GM12801 (cell line): Measurements from ENCODE around the gene EIF2D.

Source experiments
- CTCF ChIP-seq: IDR thresholded peaks from one replicate; pipeline ENCODE4 v1.5.1; 2011; ENCODE audit warnings: control low read depth; ENCODE audit not compliant: insufficient read length; ENCODE audit errors: extremely low read depth

EIF2D gene

GRCh38 chr1:206568779-206569352 lies 43.4 kb downstream of the EIF2D start:
- TF ChIP-seq CTCF, result no peak

- TF ChIP-seq CTCF, result no peak
Observed at GRCh38 chr1:206568256-206568655, 44.0 kb downstream of the EIF2D start.

- TF ChIP-seq CTCF, result no peak
Observed at GRCh38 chr1:206566999-206567398, 45.3 kb downstream of the EIF2D start.

GRCh38 chr1:206565995-206566394 lies 46.3 kb downstream of the EIF2D start:
- TF ChIP-seq CTCF, result no peak

- TF ChIP-seq CTCF, result no peak
Observed at GRCh38 chr1:206563367-206564207, 48.7 kb downstream of the EIF2D start.

GRCh38 chr1:206560007-206560716 lies 52.1 kb downstream of the EIF2D start:
- TF ChIP-seq CTCF, result no peak

GRCh38 chr1:206559672-206559995 lies 52.6 kb downstream of the EIF2D start:
- TF ChIP-seq CTCF, result no peak
